GM12878 (cell line): ENCODE results near the gene POTEF. TPM values are rescaled to one million over a fixed set of nuclear protein-coding genes. Genes with fewer than 3 reads are reported as not detected.
"Not testable (repeated sequence)": the region's sequence is repeated elsewhere in the genome, so short reads cannot be mapped to it uniquely, and the experiment has no call there.

Experiments
- ATAC-seq: fragments of 200-7000 bp; cut with Tn5 transposase; 3 replicates; pipeline ENCODE4 v1.9.1; 2020; ENCODE audit warnings: mild to moderate bottlenecking, moderate library complexity
- BruUV-seq: library from RNA; stranded (reverse); fragments of 400-500 nt; replicated peaks from 2 replicates; lab custom pipeline; 2021; lab: Mats Ljungman, UMichigan
- CTCF ChIA-PET: fragments of 300-600 bp; sonication (Branson Sonifier 250); formaldehyde crosslinking; extraction: SDS; loops from one replicate; lab custom pipeline; 2021; ENCODE audit warnings: inconsistent platforms; lab: Yijun Ruan, JAX
- POLR2A ChIA-PET: fragments of 350-600 bp; formaldehyde crosslinking; extraction: SDS; loops from one replicate; lab custom pipeline; 2021; ENCODE audit warnings: inconsistent platforms; lab: Charles Lee
- RAD21 ChIA-PET: fragments of 300-600 bp; sonication (Branson Sonifier 250); formaldehyde crosslinking; loops from one replicate; lab custom pipeline; 2023; ENCODE audit warnings: antibody characterized with exemption; ENCODE audit not compliant: unreplicated experiment; lab: Charles Lee
- SMC1A ChIA-PET: fragments of 300-600 bp; sonication (Branson Sonifier 250); formaldehyde crosslinking; loops from one replicate; lab custom pipeline; 2023; ENCODE audit not compliant: unreplicated experiment, uncharacterized antibody; lab: Charles Lee
- DNase-seq: peaks from one replicate; pipeline ENCODE4 v3.0.0-alpha.2; 2011; ENCODE audit warnings: low read depth, low spot score
- FAIRE-seq: peaks from 3 replicates; lab custom pipeline; 2011; peaks lifted over from hg19 to GRCh38; lab: Jason Lieb, UNC
- H2AFZ ChIP-seq: 2 replicates; pipeline ENCODE4 v1.6.0; 2011; ENCODE audit warnings: low read depth, low read length, control low read depth; ENCODE audit not compliant: control insufficient read depth
- H3K27ac ChIP-seq: 2 replicates; pipeline ENCODE4 v1.5.1; 2011; ENCODE audit warnings: control low read depth; ENCODE audit not compliant: control insufficient read depth, insufficient read depth
- H3K27me3 ChIP-seq, 2 experiments: replicated peaks in 1 of 2; 2 replicates each; pipeline versions ENCODE4 v1.6.0 to v1.6.1; 2011; ENCODE audit warnings: low read length in 1 of 2; ENCODE audit not compliant: control insufficient read depth in 2 of 2, insufficient read depth in 2 of 2
- H3K36me3 ChIP-seq, 2 experiments: 2 replicates each; pipeline ENCODE4 v1.5.1; 2011; ENCODE audit warnings: low read length in 1 of 2; ENCODE audit not compliant: control insufficient read depth in 2 of 2, insufficient read depth in 2 of 2
- H3K4me1 ChIP-seq: 2 replicates; pipeline ENCODE4 v1.6.1; 2011; ENCODE audit warnings: mild to moderate bottlenecking, low read length, moderate library complexity, mixed read lengths; ENCODE audit not compliant: control insufficient read depth, insufficient read depth
- H3K4me2 ChIP-seq: 2 replicates; pipeline ENCODE4 v1.6.0; 2011; ENCODE audit warnings: control low read depth; ENCODE audit not compliant: control insufficient read depth, insufficient read depth
- H3K4me3 ChIP-seq: fragments of 200-600 bp; sonication (generic); 2 replicates; pipeline ENCODE4 v1.5.1; 2016
- H3K79me2 ChIP-seq: 2 replicates; pipeline ENCODE4 v1.6.0; 2011; ENCODE audit warnings: low read length; ENCODE audit not compliant: control insufficient read depth, insufficient read depth
- H3K9ac ChIP-seq: 2 replicates; pipeline ENCODE4 v1.8.0; 2011; ENCODE audit warnings: low read length, control low read depth, mixed read lengths; ENCODE audit not compliant: control insufficient read depth, insufficient read depth
- H3K9me3 ChIP-seq: replicated peaks from 3 replicates; pipeline ENCODE4 v1.5.1; 2011; ENCODE audit warnings: mild to moderate bottlenecking, low read length; ENCODE audit not compliant: control insufficient read depth, insufficient read depth
- H4K20me1 ChIP-seq: 2 replicates; pipeline ENCODE4 v1.6.0; 2011; ENCODE audit not compliant: control insufficient read depth, insufficient read depth
- CHD2 ChIP-seq: IDR thresholded peaks from 2 replicates; pipeline ENCODE4 v1.6.1; 2011; ENCODE audit warnings: low read depth, low read length, improper control_type of control experiment, borderline replicate concordance
- KLF5 ChIP-seq: fragments of 450-650 bp; IDR thresholded peaks from 2 replicates; pipeline ENCODE4 v1.6.1; 2014; ENCODE audit warnings: mild to moderate bottlenecking; ENCODE audit not compliant: partially characterized antibody
- MYC ChIP-seq: IDR thresholded peaks from 2 replicates; pipeline ENCODE4 v1.6.1; 2011; ENCODE audit warnings: mild to moderate bottlenecking, low read length, moderate library complexity, inconsistent platforms; ENCODE audit not compliant: insufficient read depth, insufficient replicate concordance, insufficient read length, severe bottlenecking
- NFIC ChIP-seq: IDR thresholded peaks from 2 replicates; pipeline ENCODE4 v1.6.1; 2012; ENCODE audit warnings: low read depth, mild to moderate bottlenecking, inconsistent platforms, low read length, moderate library complexity
- ZSCAN29 ChIP-seq: fragments of 450-650 bp; IDR thresholded peaks from 2 replicates; pipeline ENCODE4 v1.6.1; 2017; ENCODE audit warnings: mild to moderate bottlenecking, moderate library complexity
- WGBS: methylation state at CpG from one replicate; pipeline ENCODE4 v1.1.6; 2016; ENCODE audit warnings: low lambda C conversion rate; ENCODE audit not compliant: insufficient replicate concordance, insufficient coverage; ENCODE audit errors: missing lambda C conversion rate; 5-methylcytosine and 5-hydroxymethylcytosine counted together
- in situ Hi-C: fragments of 300-500 bp; cut with MboI; formaldehyde crosslinking; loops from 9 replicates; pipeline ENCODE4 v1.14.3; 2018; ENCODE audit warnings: mixed read lengths
- intact Hi-C: fragments of 100-400 bp; cut with micrococcal nuclease; formaldehyde crosslinking; loops from one replicate; pipeline ENCODE4 v1.14.2; 2022; ENCODE audit not compliant: unreplicated experiment
- polyA plus RNA-seq, 11 experiments: library from polyadenylated mRNA; depleted of rRNA in 4 of 11; unstranded in 6 of 11; stranded (reverse) in 5 of 11; fragments of >200 nt; fragmentation: Nextera tagmentation in 4 of 11; fragmentation: Illumina TruSeq in 1 of 11; extraction: Ambion mirVana in 4 of 11; extraction: Trizol in 1 of 11; gene quantifications; 1 replicate in 1 of 11; 2 replicates in 10 of 11; pipeline versions ENCODE4 v1.2.1 to v1.2.3, GENCODE V29; 2011 to 2016; ENCODE audit warnings: inconsistent platforms in 2 of 11, missing spikeins in 2 of 11, low read depth in 1 of 11
- total RNA-seq, 4 experiments: library from RNA; depleted of rRNA in 3 of 4; stranded (reverse); fragments of >200 nt in 3 of 4; fragmentation: Illumina TruSeq in 1 of 4; extraction: Trizol in 1 of 4; gene quantifications; 2 replicates each; pipeline versions ENCODE4 v1.2.1 to v1.2.3, GENCODE V29; 2013 to 2021
- TF ChIP-seq, protein P1 (sequence below): fragments of 450-650 bp; conservative IDR thresholded peaks from 2 replicates; pipeline ENCODE4 v1.6.1; 2017; ENCODE audit warnings: mild to moderate bottlenecking, moderate library complexity
- TF ChIP-seq, protein P2 (sequence below): IDR thresholded peaks from 2 replicates; pipeline ENCODE4 v1.6.1; 2012; ENCODE audit warnings: low read depth, low read length, improper control_type of control experiment
- TF ChIP-seq, protein P3 (sequence below): IDR thresholded peaks from 2 replicates; pipeline ENCODE4 v1.6.1; 2011; ENCODE audit warnings: mild to moderate bottlenecking, low read depth, low read length, moderate library complexity; ENCODE audit not compliant: insufficient replicate concordance

Gene POTEF
- total and polyA plus RNA-seq, 10 of the 15 experiments (the other 5 are each of a cell fraction or from before 2014, with no cell fraction given) = 0.03 TPM; not detected in 9

DNA sequence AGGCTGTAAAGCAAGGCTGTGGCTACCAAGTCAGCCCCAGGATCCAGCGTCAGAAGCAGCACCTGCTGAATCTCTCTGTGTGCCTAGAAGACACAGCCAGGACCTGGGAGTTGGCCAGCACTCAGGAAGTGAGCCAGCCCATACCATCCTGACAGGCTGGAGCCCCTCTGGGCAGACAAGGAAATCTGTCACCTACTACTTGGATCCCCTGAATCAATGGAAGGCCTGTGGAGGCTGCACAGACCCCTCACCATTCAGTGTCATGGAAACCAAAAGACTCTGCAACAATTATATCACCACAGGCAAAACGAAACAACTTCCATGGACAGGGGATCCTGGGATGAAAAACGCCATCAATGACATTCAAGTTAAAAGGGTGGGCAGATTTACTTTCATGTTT, 37.6 kb upstream of the POTEF start:
- POLR2A ChIA-PET, BruUV-seq, H3K9ac ChIP-seq, DNase-seq, H3K4me2 ChIP-seq, H3K9me3 ChIP-seq, H3K27ac ChIP-seq, in situ Hi-C loops, intact Hi-C loops, H3K4me1 ChIP-seq, H4K20me1 ChIP-seq, RAD21 ChIA-PET, H3K27me3 ChIP-seq, ATAC-seq, FAIRE-seq, H3K4me3 ChIP-seq, H2AFZ ChIP-seq, CTCF ChIA-PET, H3K79me2 ChIP-seq, SMC1A ChIA-PET: not testable (repeated sequence)
- 74% methylated on average over 3 of the region's 3 CpGs for WGBS
- H3K36me3 ChIP-seq = peaks cover 11 to 16% of the 10 kb centered on the region in 2 experiments

DNA sequence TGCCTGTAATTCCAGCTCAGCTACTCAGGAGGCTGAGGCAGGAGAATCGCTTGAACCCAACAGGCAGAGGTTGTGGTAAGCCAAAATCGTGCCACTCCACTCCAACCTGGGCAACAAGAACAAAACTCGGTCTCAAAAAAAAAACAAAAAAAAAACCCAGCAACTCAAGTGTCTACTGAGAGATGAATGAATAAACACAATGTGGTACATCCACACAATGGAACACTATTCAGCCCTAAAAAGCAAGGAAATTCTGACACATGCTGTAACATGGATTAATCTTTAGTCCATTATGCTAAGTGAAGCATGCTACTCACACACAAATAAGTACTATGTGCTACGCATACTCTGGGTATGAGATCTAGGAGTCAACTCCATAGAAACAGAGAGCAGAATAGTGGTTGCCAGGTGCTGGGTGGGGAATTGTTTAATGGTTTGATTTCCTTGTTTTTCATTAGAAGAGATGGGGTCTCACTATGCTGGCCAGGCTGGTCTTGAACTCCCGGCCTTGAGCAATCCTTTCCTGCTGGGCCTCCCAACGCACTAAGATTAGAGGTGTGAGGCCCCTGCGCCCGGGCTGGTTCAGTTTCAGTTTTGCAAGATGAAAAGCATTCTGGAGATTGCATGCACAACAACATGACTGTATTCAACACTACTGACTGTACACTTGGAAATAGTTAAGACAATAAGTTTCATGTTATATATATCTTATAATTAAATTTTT, 36.4 kb upstream of the POTEF start:
- Histone ChIP-seq H4K20me1 (no peaks in the 10 kb centered on the region), H3K4me1 (no peaks in the 10 kb centered on the region), H3K9me3 (no peaks in the 10 kb centered on the region), H3K4me2 (no peak overlapping the region), H3K9ac (no peak overlapping the region), H3K4me3 (no peak overlapping the region), H3K27ac (no peak overlapping the region), H3K27me3 (no peaks in the 10 kb centered on the region), H3K36me3 (peaks cover 11 to 12% of the 10 kb centered on the region in 2 experiments), H2AFZ (no peak overlapping the region), H3K79me2 (no peaks in the 10 kb centered on the region)
- FAIRE-seq (no peak), DNase-seq (no peak), ATAC-seq (no peak)
- intact Hi-C loops = no loop called here
- BruUV-seq = TSS peak; percentile 17
- TF ChIP-seq MYC (no peak), NFIC (no peak), CHD2 (no peak), KLF5 (no peak), ZSCAN29 (no peak)
- TF ChIP-seq, protein P1, sequence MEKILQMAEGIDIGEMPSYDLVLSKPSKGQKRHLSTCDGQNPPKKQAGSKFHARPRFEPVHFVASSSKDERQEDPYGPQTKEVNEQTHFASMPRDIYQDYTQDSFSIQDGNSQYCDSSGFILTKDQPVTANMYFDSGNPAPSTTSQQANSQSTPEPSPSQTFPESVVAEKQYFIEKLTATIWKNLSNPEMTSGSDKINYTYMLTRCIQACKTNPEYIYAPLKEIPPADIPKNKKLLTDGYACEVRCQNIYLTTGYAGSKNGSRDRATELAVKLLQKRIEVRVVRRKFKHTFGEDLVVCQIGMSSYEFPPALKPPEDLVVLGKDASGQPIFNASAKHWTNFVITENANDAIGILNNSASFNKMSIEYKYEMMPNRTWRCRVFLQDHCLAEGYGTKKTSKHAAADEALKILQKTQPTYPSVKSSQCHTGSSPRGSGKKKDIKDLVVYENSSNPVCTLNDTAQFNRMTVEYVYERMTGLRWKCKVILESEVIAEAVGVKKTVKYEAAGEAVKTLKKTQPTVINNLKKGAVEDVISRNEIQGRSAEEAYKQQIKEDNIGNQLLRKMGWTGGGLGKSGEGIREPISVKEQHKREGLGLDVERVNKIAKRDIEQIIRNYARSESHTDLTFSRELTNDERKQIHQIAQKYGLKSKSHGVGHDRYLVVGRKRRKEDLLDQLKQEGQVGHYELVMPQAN = no peak
- TF ChIP-seq, protein P2, sequence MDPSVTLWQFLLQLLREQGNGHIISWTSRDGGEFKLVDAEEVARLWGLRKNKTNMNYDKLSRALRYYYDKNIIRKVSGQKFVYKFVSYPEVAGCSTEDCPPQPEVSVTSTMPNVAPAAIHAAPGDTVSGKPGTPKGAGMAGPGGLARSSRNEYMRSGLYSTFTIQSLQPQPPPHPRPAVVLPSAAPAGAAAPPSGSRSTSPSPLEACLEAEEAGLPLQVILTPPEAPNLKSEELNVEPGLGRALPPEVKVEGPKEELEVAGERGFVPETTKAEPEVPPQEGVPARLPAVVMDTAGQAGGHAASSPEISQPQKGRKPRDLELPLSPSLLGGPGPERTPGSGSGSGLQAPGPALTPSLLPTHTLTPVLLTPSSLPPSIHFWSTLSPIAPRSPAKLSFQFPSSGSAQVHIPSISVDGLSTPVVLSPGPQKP = no peak
- TF ChIP-seq, protein P3, sequence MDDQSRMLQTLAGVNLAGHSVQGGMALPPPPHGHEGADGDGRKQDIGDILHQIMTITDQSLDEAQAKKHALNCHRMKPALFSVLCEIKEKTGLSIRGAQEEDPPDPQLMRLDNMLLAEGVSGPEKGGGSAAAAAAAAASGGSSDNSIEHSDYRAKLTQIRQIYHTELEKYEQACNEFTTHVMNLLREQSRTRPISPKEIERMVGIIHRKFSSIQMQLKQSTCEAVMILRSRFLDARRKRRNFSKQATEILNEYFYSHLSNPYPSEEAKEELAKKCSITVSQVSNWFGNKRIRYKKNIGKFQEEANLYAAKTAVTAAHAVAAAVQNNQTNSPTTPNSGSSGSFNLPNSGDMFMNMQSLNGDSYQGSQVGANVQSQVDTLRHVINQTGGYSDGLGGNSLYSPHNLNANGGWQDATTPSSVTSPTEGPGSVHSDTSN = no peak
- in situ Hi-C loops = no loop called here
- ChIA-PET CTCF (no interaction called here), RAD21 (no interaction called here), POLR2A (no interaction called here), SMC1A (no interaction called here)
- WGBS = 86% methylated on average over 8 of the region's 8 CpGs
